Measurements from ENCODE around the gene VEGFC. TPM values are rescaled to one million over a fixed set of nuclear protein-coding genes. Genes with fewer than 3 reads are reported as not detected.

VEGFC gene
- polyA plus RNA-seq, 1 donor (not counting 4 experiments of a cell fraction or from before 2014, with no cell fraction given) = 19.4 TPM

GRCh38 chr4:176799653-176800052, 6.9 kb upstream of the VEGFC start:
- H3K4me2 ChIP-seq (ENCODE audit: control insufficient read depth, extremely low read depth, insufficient read depth, low read depth, low read length) = no peak overlapping the region
- no peaks in the 10 kb centered on the region for H3K27me3 ChIP-seq (ENCODE audit: control insufficient read depth, extremely low read depth, insufficient read depth, low read length)
- TF ChIP-seq CTCF (optimal IDR thresholded peaks at IDR 0.05 in 1 of 3, IDR thresholded peaks at IDR 0.05 in 1 of 3, conservative IDR thresholded peaks at IDR 0.05 in 1 of 3; ENCODE audit: extremely low read depth in 1 of 3, insufficient read depth in 2 of 3, low read length in 3 of 3) (no peak), EZH2 (IDR thresholded peaks at IDR 0.05; ENCODE audit: low read length) (no peak)
- no peak overlapping the region for H3K9ac ChIP-seq (ENCODE audit: control insufficient read depth, extremely low read depth, insufficient read depth, low read length)
- no peak overlapping the region for H3K27ac ChIP-seq (ENCODE audit: control insufficient read depth, insufficient read depth, low read length)
- H3K4me3 ChIP-seq (ENCODE audit: control insufficient read depth in 2 of 3, extremely low read depth in 1 of 3, insufficient read depth in 2 of 3, low read depth in 1 of 3, low read length in 3 of 3) = no peak overlapping the region
- peaks cover 2% of the 10 kb centered on the region for H3K4me1 ChIP-seq (ENCODE audit: control insufficient read depth, extremely low read depth, insufficient read depth, low read length)
- no peak overlapping the region for H2AFZ ChIP-seq (ENCODE audit: control insufficient read depth, low read length)
- DNase-seq (ENCODE audit: low read depth, low spot score) = no peak
- FAIRE-seq = no peak
- no peaks in the 10 kb centered on the region for H3K36me3 ChIP-seq (ENCODE audit: control insufficient read depth in 2 of 2, extremely low read depth in 1 of 2, insufficient read depth in 2 of 2, low read length in 2 of 2)
- dilution Hi-C loops (cut with MboI; ENCODE audit: extremely low pct_ligation_motif_present, low sequenced_read_pairs) = no loop called here
- no peaks in the 10 kb centered on the region for H3K9me3 ChIP-seq (ENCODE audit: control insufficient read depth, low read depth, low read length)
- no peaks in the 10 kb centered on the region for H3K9me1 ChIP-seq (ENCODE audit: control insufficient read depth, extremely low read depth, insufficient read depth, low read length)
- no peaks in the 10 kb centered on the region for H4K20me1 ChIP-seq (ENCODE audit: control insufficient read depth, extremely low read depth, insufficient read depth, low read length)
- H3K79me2 ChIP-seq (ENCODE audit: control insufficient read depth, insufficient read depth, low read length) = no peaks in the 10 kb centered on the region

GRCh38 chr4:176798540-176798939, 5.8 kb upstream of the VEGFC start:
- Histone ChIP-seq H2AFZ (ENCODE audit: control insufficient read depth, low read length) (no peak overlapping the region), H4K20me1 (ENCODE audit: control insufficient read depth, extremely low read depth, insufficient read depth, low read length) (no peaks in the 10 kb centered on the region), H3K9ac (ENCODE audit: control insufficient read depth, extremely low read depth, insufficient read depth, low read length) (no peak overlapping the region), H3K9me1 (ENCODE audit: control insufficient read depth, extremely low read depth, insufficient read depth, low read length) (no peaks in the 10 kb centered on the region), H3K4me3 (ENCODE audit: control insufficient read depth in 2 of 3, extremely low read depth in 1 of 3, insufficient read depth in 2 of 3, low read depth in 1 of 3, low read length in 3 of 3) (no peak overlapping the region), H3K27me3 (ENCODE audit: control insufficient read depth, extremely low read depth, insufficient read depth, low read length) (no peaks in the 10 kb centered on the region), H3K36me3 (ENCODE audit: control insufficient read depth in 2 of 2, extremely low read depth in 1 of 2, insufficient read depth in 2 of 2, low read length in 2 of 2) (no peaks in the 10 kb centered on the region), H3K4me2 (ENCODE audit: control insufficient read depth, extremely low read depth, insufficient read depth, low read depth, low read length) (no peak overlapping the region), H3K27ac (ENCODE audit: control insufficient read depth, insufficient read depth, low read length) (no peak overlapping the region), H3K79me2 (ENCODE audit: control insufficient read depth, insufficient read depth, low read length) (no peaks in the 10 kb centered on the region), H3K4me1 (ENCODE audit: control insufficient read depth, extremely low read depth, insufficient read depth, low read length) (peaks cover 13% of the 10 kb centered on the region), H3K9me3 (ENCODE audit: control insufficient read depth, low read depth, low read length) (no peaks in the 10 kb centered on the region)
- no peak for TF ChIP-seq CTCF (optimal IDR thresholded peaks at IDR 0.05 in 1 of 3, IDR thresholded peaks at IDR 0.05 in 1 of 3, conservative IDR thresholded peaks at IDR 0.05 in 1 of 3; ENCODE audit: extremely low read depth in 1 of 3, insufficient read depth in 2 of 3, low read length in 3 of 3)
- no peak for TF ChIP-seq EZH2 (IDR thresholded peaks at IDR 0.05; ENCODE audit: low read length)
- FAIRE-seq (peak; percentile 34), DNase-seq (ENCODE audit: low read depth, low spot score) (no peak)
- dilution Hi-C loops (cut with MboI; ENCODE audit: extremely low pct_ligation_motif_present, low sequenced_read_pairs) = no loop called here

All from keratinocyte (primary cell).